ENCODE measurements around the gene PHRF1. TPM values are rescaled to one million over a fixed set of nuclear protein-coding genes. Genes with fewer than 3 reads are reported as not detected.
"Not testable (repeated sequence)": the region's sequence is repeated elsewhere in the genome, so short reads cannot be mapped to it uniquely, and the experiment has no call there.

Gene PHRF1
- total RNA-seq, 1 donor from 2014 or later = 54.8 TPM

DNA sequence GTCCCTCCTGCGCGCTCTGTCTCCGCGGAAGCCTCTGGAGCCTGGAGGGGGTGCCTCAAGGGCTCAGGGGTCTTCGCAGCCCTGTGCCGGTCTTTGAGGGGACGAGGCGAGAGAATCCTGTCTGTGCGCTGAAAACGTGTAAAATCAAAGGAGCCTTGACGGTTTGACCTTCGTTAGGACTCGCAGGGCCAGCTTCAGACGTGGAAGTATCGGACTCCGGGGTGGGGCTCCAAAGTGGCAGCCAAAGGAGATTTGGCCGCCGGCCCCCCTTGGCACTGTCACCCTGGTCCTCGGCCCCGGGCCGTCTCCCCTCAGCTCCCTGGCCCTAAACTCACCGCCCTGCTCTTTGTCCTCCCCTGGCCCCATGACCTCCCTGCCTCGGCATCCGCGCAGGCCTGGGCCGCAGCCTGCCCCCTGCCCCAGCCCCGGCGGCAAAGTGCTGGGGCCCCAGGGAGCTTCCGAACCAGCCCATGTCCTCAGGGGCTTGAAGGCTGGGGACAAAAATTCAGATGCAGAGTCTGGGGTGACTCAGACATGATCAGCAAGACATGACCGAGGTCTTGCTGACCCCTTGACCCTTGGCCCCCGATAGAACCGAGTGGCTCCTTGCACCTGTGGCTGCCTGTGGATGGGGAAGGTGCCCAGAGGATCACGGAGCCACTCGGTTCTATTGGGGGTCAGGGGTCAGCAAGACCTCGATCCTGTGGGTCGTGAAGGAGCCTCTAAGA is 6.9 kb upstream of the PHRF1 start:
- no peak for DNase-seq
- intact Hi-C loops (cut with micrococcal nuclease) = loop anchor here (2.0 kb wide), 1 partner anchor 63 kb away; the partner anchor contains the start of gene RNH1
- Mint-ChIP-seq H3K9me3 (no peaks in the 10 kb centered on the region), H3K36me3 (ENCODE audit: low read depth) (peaks cover 13% of the 10 kb centered on the region), H3K4me3 (peak overlapping the region; percentile 85), H3K27me3 (peaks cover 2% of the 10 kb centered on the region), H3K27ac (peak overlapping the region; percentile 81), H3K4me1 (peaks cover 17% of the 10 kb centered on the region)

- Mint-ChIP-seq H3K4me3 (no peak overlapping the region), H3K27me3 (peaks cover 4% of the 10 kb centered on the region), H3K4me1 (peaks cover 23% of the 10 kb centered on the region), H3K9me3 (no peaks in the 10 kb centered on the region), H3K27ac (no peak overlapping the region), H3K36me3 (ENCODE audit: low read depth) (peaks cover 7% of the 10 kb centered on the region)
- DNase-seq = no peak
- intact Hi-C loops (cut with micrococcal nuclease) = no loop called here
Measured at GRCh38 chr11:571802-572185, 4.5 kb upstream of the PHRF1 start.

- H3K9me3 Mint-ChIP-seq = no peaks in the 10 kb centered on the region
- no peak overlapping the region for H3K4me3 Mint-ChIP-seq
- peaks cover 21% of the 10 kb centered on the region for H3K4me1 Mint-ChIP-seq
- intact Hi-C loops (cut with micrococcal nuclease) = no loop called here
- peaks cover 4% of the 10 kb centered on the region for H3K27me3 Mint-ChIP-seq
- no peak for DNase-seq
- peaks cover 4% of the 10 kb centered on the region for H3K36me3 Mint-ChIP-seq (ENCODE audit: low read depth)
- H3K27ac Mint-ChIP-seq = no peak overlapping the region
Measured at GRCh38 chr11:573146-573759, 3.0 kb upstream of the PHRF1 start.

DNA sequence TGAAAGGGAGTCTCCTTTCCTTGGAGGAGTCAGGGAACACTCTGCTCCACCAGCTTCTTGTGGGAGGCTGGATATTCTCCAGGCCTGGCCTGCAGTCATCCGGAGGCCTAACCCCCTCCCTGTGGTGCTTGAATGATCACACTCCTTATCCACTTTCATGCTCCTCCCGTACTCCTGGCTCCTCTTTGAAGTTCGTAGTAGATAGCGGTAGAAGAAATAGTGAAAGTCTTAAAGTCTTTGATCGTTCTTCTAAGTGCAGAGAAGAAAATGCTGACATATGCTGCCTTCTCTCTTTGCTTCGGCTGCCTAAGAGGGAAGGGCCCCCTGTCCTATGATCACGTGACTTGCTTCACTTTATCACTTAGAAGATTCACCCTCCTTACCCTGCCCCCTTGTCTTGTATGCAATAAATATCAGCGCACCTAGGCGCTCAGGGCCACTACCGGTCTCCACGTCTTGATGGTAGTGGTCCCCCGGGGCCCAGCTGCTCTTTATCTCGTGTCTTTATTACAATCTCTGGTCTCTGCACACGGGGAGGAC is 2.2 kb upstream of the PHRF1 start:
- H3K9me3 Mint-ChIP-seq; H3K27me3 Mint-ChIP-seq; H3K36me3 Mint-ChIP-seq (ENCODE audit: low read depth); intact Hi-C loops (cut with micrococcal nuclease): not testable (repeated sequence)
- peak overlapping the region; percentile 32 for H3K27ac Mint-ChIP-seq
- peak; percentile 73 for DNase-seq
- H3K4me3 Mint-ChIP-seq = peak overlapping the region; percentile 85
- peaks cover 27% of the 10 kb centered on the region for H3K4me1 Mint-ChIP-seq

- Mint-ChIP-seq H3K9me3 (no peaks in the 10 kb centered on the region), H3K27ac (peak overlapping the region; percentile 7), H3K4me3 (peak overlapping the region; percentile 85), H3K36me3 (ENCODE audit: low read depth) (peaks cover 6% of the 10 kb centered on the region), H3K4me1 (peaks cover 32% of the 10 kb centered on the region), H3K27me3 (peaks cover 4% of the 10 kb centered on the region)
- DNase-seq = no peak
- intact Hi-C loops (cut with micrococcal nuclease) = loop anchor here (5.0 kb wide), 3 partner anchors 43 to 223 kb away; partner anchors contain the start of genes IRF7 and SLC25A22
Measured at GRCh38 chr11:574632-575312, 1.5 kb upstream of the PHRF1 start.

- peak; percentile 90 for DNase-seq
- H3K9me3 Mint-ChIP-seq = no peaks in the 10 kb centered on the region
- H3K27ac Mint-ChIP-seq = peak overlapping the region; percentile 7
- intact Hi-C loops (cut with micrococcal nuclease) = loop anchor here (5.0 kb wide), 3 partner anchors 42 to 222 kb away; partner anchors contain the start of genes IRF7 and SLC25A22
- peaks cover 6% of the 10 kb centered on the region for H3K36me3 Mint-ChIP-seq (ENCODE audit: low read depth)
- peaks cover 32% of the 10 kb centered on the region for H3K4me1 Mint-ChIP-seq
- peak overlapping the region; percentile 85 for H3K4me3 Mint-ChIP-seq
- H3K27me3 Mint-ChIP-seq = peaks cover 4% of the 10 kb centered on the region
Measured at GRCh38 chr11:575313-575995, 816 bp upstream of the PHRF1 start.

GRCh38 chr11:576811-577610 is 741 bp downstream of the PHRF1 start:
- Mint-ChIP-seq H3K9me3 (no peaks in the 10 kb centered on the region), H3K4me3 (peak overlapping the region; percentile 84), H3K36me3 (ENCODE audit: low read depth) (peaks cover 11% of the 10 kb centered on the region), H3K27ac (peak overlapping the region; percentile 85), H3K27me3 (peaks cover 4% of the 10 kb centered on the region), H3K4me1 (peaks cover 34% of the 10 kb centered on the region)
- intact Hi-C loops (cut with micrococcal nuclease) = loop anchor here (1.0 to 5.0 kb wide), 8 partner anchors 9 to 220 kb away; partner anchors contain the start of genes DEAF1, IRF7, LMNTD2 and RASSF7
- peak; percentile 75 for DNase-seq

GRCh38 chr11:577611-577894 is 1.3 kb downstream of the PHRF1 start:
- H3K36me3 Mint-ChIP-seq (ENCODE audit: low read depth) = peaks cover 11% of the 10 kb centered on the region

GRCh38 chr11:578276-579035 is 2.2 kb downstream of the PHRF1 start:
- intact Hi-C loops (cut with micrococcal nuclease) = loop anchor here (5.0 kb wide), 3 partner anchors 39 to 219 kb away; partner anchors contain the start of genes IRF7 and SLC25A22
- Mint-ChIP-seq H3K4me3 (peak overlapping the region; percentile 84), H3K36me3 (ENCODE audit: low read depth) (peaks cover 14% of the 10 kb centered on the region), H3K27ac (peak overlapping the region; percentile 53), H3K4me1 (peaks cover 34% of the 10 kb centered on the region), H3K27me3 (peaks cover 4% of the 10 kb centered on the region), H3K9me3 (no peaks in the 10 kb centered on the region)
- no peak for DNase-seq

More at GRCh38 chr11:577611-577894, 1.3 kb downstream of the PHRF1 start:
- Mint-ChIP-seq H3K4me3 (peak overlapping the region; percentile 84), H3K27me3 (peaks cover 4% of the 10 kb centered on the region), H3K4me1 (peaks cover 34% of the 10 kb centered on the region), H3K9me3 (no peaks in the 10 kb centered on the region), H3K27ac (peak overlapping the region; percentile 85)
- no peak for DNase-seq
- intact Hi-C loops (cut with micrococcal nuclease) = loop anchor here (2.0 to 5.0 kb wide), 4 partner anchors 17 to 220 kb away; partner anchors contain the start of genes IRF7, LMNTD2, RASSF7 and SLC25A22

DNA sequence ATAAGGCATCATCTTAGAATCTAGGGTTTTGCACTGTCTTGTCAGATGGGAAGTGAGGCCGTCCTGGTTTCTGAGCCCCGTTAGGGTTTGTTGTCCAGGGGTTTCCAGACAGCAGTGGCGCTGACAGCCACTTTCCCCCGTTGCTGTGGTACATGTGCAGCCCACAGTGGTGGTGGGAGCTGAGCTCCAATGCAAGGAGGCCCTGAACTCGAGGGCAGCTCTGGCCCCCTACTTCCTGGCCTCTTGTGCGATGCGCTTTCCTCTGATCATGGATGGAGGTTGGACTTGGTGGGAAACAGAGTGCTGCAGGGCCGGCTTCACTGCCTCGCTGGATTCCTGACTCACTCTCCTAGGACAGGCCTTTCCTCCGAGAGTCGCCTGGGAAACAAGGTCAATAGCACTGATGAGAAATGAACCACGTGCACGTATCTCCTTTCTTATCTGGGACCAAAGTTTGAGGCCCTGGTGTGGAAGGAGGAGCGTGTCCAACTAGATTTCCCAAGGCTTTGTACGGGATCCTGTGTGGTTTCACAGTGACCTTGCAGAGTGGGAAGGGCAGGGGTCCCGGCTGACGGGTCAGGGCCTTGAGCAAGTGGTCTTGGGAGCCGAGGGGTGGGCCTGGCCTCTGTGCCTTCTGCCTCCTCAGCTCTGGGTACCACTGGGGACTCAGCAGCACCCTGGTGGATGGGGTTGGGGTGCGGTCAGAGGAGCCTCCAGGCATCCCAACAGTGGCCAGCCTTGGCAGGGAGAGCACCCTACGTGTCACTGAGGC is 3.7 kb downstream of the PHRF1 start:
- Mint-ChIP-seq H3K27ac (no peak overlapping the region), H3K4me1 (peaks cover 24% of the 10 kb centered on the region), H3K36me3 (ENCODE audit: low read depth) (peaks cover 20% of the 10 kb centered on the region), H3K4me3 (no peak overlapping the region), H3K9me3 (no peaks in the 10 kb centered on the region), H3K27me3 (no peaks in the 10 kb centered on the region)
- intact Hi-C loops (cut with micrococcal nuclease) = loop anchor here (5.0 kb wide), 3 partner anchors 37 to 217 kb away; partner anchors contain the start of genes IRF7 and SLC25A22
- DNase-seq = no peak

DNA sequence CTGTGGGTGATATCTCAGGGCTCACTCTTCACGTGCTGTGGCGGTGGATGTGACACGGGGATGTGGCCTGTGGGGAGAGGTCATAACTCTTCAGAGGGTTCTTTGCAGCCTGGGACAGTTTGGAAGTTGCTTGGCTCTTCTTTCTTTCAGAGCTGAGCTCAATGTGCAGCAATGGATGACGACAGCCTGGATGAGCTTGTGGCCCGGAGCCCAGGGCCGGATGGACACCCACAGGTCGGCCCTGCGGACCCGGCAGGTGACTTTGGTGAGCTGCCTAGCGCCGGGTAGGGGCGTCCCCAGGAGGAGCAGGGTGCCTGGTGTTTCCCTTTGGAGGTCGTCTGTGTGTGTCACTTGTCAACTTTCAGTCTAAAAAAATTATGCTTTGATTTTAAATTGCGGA is 5.1 kb downstream of the PHRF1 start:
- intact Hi-C loops (cut with micrococcal nuclease) = no loop called here
- peaks cover 26% of the 10 kb centered on the region for H3K4me1 Mint-ChIP-seq
- H3K27ac Mint-ChIP-seq = no peak overlapping the region
- peaks cover 25% of the 10 kb centered on the region for H3K36me3 Mint-ChIP-seq (ENCODE audit: low read depth)
- no peaks in the 10 kb centered on the region for H3K9me3 Mint-ChIP-seq
- DNase-seq = no peak
- H3K27me3 Mint-ChIP-seq = no peaks in the 10 kb centered on the region
- no peak overlapping the region for H3K4me3 Mint-ChIP-seq

All from activated CD4-positive, alpha-beta T cell treated with anti-CD3 and anti-CD28 coated beads, Interleukin-2, amount 10 ng/mL, durations not matched to agents 24 days and 14 days (primary cell).